SHP77 (cell line): ENCODE results near the gene ABAT.

Experiments used
- DNase-seq, 2 experiments: peaks; one replicate each; lab custom pipeline; 2025; lab: John Stamatoyannopoulos, UW

The ABAT gene

DNA sequence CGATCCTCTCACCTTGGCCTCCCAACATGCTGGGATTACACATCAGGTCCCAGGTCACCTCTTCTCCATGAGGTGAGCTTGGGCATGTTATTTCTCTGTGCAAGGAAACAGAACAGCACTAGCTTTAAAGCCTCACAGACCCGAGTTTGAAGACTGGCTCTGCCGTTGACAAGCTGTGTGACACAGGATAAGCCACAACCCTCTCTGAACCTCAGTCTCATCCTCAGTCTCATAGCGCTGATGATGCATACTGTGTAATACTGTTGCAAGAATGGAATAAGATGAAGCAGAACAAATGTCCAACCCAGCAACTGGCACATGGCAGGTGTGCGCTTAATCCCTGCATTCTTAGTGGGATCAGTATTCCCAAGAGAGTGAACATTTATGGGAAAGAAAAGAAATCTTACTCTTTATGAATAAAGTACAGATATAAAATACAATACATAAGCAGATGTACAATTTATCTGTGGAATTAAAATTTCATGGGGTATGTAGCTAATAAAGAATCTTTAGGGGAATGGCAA lies 43.5 kb downstream of the ABAT start:
- DNase-seq, result no peak

- no peak for DNase-seq
Observed at GRCh38 chr16:8718851-8719680, 44.6 kb downstream of the ABAT start.

DNA sequence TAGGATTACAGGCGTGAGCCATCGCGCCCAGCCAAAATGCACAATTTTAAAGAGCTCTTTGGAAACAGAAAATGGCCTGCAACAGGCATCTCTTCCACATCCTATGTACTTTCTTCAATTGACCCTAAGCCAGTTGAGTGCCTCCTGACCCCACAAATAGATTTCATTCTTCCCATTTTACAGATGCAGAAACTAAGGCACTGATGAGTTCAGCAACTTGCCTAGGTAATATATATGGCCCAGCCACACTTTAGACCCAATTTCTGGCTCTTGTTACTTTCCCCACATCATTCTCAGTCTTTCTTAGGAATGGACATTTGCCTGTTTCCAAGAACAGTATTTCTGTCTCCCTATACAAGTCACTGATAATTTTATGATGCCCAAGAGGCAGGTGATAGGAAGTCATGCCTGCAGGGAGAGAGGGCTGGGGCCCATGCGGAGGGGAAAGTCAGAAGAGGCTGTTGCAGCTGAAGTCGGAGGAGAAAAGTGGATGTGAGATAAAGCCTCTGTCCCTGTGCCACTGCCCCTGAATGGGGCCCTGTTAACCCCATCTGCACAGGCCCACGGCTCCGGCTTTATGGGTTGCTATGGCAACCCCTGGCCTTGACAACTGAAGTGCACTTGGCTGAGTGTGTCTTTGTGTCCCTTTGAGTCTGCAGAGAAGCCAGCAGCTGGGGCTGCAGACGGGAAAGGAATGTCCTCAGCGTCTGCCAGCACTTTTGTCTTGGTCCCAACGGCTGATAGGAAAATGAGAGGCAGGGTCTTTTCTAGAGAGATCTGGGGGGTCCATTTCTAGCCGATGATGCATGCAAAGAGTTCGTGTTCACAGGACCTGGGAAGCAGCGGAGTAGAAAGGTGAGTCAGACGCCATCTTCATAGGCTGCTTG lies 45.9 kb downstream of the ABAT start:
- DNase-seq, result peak; percentile 89 to 96

GRCh38 chr16:8720967-8721308 lies 46.5 kb downstream of the ABAT start:
- no peak for DNase-seq

DNA sequence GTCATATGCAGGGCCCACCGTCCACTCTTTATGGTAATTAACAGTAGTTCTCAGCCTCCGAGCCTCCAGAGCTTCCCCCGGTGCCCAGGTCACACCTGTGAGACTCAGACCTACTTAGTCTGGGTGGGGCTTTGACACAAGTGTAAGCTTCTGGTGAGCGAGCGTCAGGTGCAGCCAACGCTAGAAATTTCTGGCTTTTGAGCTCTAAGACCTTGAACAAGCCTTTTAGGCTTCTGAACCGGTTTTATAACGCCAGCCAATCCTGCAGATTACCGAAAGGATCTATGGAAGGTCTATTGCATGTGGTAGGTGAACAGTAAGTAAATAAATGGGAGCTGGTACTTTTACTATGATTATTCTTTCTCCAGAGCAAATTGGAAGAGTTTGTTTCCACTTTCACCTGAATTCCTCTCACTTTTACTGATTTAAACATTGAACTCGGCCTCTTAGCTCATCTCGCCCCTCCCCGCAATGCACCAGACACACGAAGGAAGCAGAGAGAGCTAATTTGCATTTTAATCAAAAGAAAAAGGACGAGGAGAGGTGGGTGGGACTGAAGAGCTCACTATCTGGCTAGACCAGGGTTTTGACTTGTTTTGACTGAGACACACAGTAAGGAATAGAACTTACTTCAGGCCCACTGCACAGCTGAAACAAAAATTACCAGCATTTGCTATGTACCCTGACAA lies 47.1 kb downstream of the ABAT start:
- DNase-seq, result no peak

DNA sequence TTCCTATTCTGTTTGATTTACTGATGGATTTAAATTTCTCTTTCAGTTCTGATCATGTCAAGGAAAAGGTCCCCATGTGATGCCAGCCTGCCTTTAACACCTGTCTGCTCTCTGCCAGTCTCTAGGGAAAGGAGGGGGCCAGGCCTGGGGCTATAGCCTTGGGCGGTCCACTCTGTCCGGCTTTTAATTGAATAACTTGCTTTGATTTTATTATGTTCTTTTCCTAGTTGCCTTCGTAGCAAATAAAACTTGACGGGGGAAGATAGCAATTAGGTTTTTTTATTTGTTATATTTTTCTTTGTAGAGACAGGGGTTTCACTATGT lies 47.6 kb downstream of the ABAT start:
- DNase-seq, result no peak

GRCh38 chr16:8725513-8726178 lies 51.2 kb downstream of the ABAT start:
- DNase-seq, result no peak

GRCh38 chr16:8727131-8727806 lies 52.9 kb downstream of the ABAT start:
- no peak for DNase-seq

GRCh38 chr16:8727857-8728618 lies 53.6 kb downstream of the ABAT start:
- DNase-seq, result no peak

GRCh38 chr16:8729779-8730334 lies 55.4 kb downstream of the ABAT start:
- no peak for DNase-seq

DNA sequence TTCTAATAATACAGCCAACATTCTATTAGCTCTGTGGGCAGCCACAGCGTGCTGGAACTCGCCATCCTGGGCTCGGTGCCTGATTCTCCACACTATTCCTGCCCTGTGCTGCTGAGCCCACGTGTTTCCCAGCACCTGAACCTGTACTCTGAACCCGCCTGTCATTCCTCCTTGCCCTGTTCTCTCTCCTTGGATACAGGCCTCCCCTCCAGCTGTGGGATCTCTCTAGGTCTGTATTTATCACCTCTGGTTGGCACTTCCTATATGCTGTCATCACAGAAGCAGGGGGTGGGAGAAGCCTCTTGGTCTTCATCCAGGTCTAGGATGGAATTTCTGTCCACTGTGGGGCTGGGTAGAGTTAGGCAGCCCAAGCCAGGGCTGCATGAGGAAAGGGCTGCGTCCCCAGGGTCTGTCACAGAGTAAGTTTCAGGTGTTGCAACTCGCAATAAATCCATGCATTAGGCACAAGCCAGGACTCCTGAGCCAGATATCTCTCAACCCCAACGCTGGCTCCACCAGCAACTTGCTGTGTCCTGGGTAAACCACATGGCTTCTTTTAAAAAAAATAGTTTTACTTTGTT lies 56.0 kb downstream of the ABAT start:
- DNase-seq, result no peak

DNA sequence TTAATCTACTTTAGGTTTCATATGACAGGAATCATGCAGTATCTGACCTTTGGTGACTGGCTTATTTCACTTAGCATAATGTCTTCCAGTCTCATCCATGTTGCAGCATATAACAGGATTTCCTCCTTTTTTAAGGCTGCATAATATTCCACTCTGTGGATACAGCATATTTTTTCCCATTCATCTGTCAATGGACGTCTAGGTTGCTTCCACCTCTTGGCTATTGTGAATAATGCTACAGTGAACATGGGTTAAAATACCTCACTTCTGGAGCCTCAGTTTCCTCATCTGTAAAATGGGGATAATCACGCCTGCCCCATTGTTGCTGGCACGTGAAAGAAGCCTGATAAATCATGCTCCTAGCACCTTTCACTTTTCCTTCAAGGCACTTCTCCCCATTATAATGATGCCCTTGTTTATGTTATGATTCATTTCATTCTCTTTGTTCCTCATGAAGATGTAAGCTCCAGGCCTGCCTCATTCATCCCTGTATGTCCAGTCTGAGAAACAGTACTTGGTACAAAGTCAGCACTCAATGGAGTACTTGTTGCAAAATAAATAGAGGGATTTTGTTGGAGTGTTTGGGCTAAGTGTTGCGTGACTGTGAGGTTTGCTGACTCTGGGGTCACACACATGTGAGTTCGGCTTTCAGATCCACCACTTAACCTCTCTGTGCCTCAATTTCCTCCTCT lies 59.6 kb downstream of the ABAT start:
- no peak for DNase-seq

- DNase-seq, result no peak
Observed at GRCh38 chr16:8735574-8735973, 61.2 kb downstream of the ABAT start.

- DNase-seq, result no peak
Observed at GRCh38 chr16:8736123-8736668, 61.8 kb downstream of the ABAT start.

DNA sequence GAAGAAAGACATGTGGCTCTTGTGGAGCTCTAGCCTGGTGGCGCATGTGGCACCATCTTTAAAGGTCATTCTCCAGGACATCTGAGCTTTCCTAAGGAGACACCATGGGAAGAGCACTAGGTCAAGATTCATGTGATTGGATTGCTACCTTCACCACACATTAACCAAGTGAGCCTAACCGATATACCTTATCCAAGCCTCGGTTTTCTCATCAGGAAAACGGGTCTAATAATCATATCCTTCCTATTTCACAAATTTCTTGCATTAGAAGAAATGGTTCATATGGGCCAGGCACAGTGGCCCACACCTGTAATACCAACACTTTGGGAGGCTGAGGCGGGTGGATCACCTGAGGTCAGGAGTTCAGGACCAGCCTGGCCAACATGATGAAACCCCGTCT lies 64.7 kb downstream of the ABAT start:
- DNase-seq, result no peak

DNA sequence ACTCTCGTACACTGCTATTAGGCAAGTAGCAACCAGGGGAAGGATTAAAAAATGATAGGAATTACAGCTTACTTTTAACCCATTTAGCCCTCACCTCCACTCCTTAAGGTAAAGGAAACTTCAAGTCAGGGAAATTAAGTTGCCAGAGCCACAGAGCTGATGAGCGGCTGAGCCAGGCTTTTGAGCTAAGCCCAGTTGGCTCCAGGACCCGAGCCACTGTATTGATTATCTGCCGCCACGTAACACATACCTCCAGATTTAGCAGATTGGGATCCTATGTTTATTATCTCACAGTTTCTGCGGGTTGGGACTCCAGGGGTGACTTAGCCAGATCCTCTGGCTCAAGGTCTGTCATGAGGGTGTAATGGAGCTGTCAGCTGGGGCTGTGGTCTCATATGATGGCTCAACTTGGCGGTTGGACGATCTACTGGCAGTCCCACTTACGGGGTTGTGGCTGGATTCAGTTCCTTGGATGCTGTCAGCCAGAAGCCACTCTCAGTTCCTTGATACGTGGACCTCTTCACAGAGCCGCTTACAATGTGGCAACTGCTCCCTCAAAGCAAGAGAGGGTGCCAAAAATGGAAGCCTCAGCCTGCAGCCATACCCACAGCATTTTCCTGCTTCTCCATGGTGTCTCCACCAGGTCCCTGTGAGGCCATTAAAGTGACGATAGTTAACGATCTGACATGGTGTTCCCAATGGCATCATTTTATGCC lies 65.7 kb downstream of the ABAT start:
- DNase-seq, result no peak

DNA sequence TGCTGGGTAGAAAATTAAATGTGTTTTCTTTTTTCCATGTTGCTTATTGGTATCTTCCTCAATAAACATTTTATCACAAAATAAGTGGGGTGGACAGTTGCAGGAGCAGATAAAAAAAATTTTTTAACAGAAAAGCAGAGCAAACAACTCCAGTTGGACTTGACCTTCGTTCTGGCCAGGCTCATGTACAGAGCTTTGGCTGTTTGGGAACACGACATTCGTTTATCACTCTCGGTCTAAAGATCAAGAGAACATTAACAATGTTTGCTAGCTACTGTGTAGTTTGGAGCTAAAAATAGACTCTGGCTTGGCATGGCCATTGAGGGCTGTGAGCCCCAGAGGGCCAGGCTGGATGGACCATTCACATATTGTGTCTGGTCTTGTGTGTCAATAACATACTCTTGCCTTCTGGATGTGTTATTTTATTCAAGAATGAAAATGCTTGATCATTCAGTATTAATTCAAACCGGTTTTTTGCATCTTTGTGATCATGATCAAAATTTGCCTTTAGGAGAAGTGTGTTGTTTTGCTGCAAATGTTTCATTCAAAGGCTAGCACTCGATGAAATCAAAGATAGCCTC lies 66.4 kb downstream of the ABAT start:
- no peak for DNase-seq

DNA sequence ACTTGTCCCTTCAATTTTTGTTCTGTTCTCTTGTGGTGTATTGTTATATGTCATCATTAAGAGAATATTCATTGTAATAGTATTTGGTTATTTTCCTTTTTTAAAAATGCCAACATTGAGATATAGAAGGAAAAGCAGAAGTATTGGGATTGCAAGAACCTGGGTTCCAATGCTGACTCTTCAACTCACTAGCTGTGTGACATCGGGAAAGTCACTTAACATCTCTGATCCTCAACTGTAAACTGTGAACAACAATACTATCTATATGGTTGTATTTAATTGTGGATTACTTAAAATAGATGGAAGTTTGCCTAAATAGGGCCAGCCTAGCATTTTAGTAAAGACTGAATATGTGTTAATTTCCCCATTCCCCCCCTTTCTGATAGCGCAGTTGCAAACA lies 67.2 kb downstream of the ABAT start:
- DNase-seq, result no peak
